Type B pancreatic cell (in vitro differentiated cells): ENCODE data around the gene RPL10A. TPM values are rescaled to one million over a fixed set of nuclear protein-coding genes. Genes with fewer than 3 reads are reported as not detected.

Experiments
- DNase-seq: peaks from one replicate; pipeline ENCODE4 v3.0.0; 2021; ENCODE audit warnings: mixed read lengths; ENCODE audit not compliant: unreplicated experiment; ENCODE audit errors: extremely low spot score
- H3K27ac Mint-ChIP-seq: 2 replicates; pipeline ENCODE4 v1.8.0; 2021; ENCODE audit warnings: mild to moderate bottlenecking, mixed read lengths
- H3K27me3 Mint-ChIP-seq: 2 replicates; pipeline ENCODE4 v1.8.0; 2021; ENCODE audit warnings: mixed read lengths
- H3K36me3 Mint-ChIP-seq: 2 replicates; pipeline ENCODE4 v1.8.0; 2021; ENCODE audit warnings: mixed read lengths
- H3K4me1 Mint-ChIP-seq: one replicate; pipeline ENCODE4 v1.8.0; 2021; ENCODE audit warnings: mixed read lengths; ENCODE audit not compliant: unreplicated experiment
- H3K4me3 Mint-ChIP-seq: 2 replicates; pipeline ENCODE4 v1.8.0; 2021; ENCODE audit warnings: mild to moderate bottlenecking, mixed read lengths
- H3K9me3 Mint-ChIP-seq: 2 replicates; pipeline ENCODE4 v1.8.0; 2021; ENCODE audit warnings: mixed read lengths
- CTCF ChIP-seq: fragments of 200-600 bp; sonication (generic); conservative IDR thresholded peaks from 2 replicates; pipeline ENCODE4 v1.5.0; 2021; ENCODE audit warnings: antibody characterized with exemption, mild to moderate bottlenecking
- total RNA-seq: library from RNA; stranded (reverse); gene quantifications from 2 replicates; pipeline ENCODE4 v1.2.1, GENCODE V29; 2021; ENCODE audit warnings: low replicate concordance

The RPL10A gene
- total RNA-seq, 1 donor from 2014 or later = 1,808 TPM

- no peak for TF ChIP-seq CTCF
- DNase-seq = no peak
- H3K36me3 Mint-ChIP-seq = no peaks in the 10 kb centered on the region
- H3K4me1 Mint-ChIP-seq = no peaks in the 10 kb centered on the region
- no peak overlapping the region for H3K27ac Mint-ChIP-seq
- H3K9me3 Mint-ChIP-seq = no peaks in the 10 kb centered on the region
- H3K27me3 Mint-ChIP-seq = no peaks in the 10 kb centered on the region
- H3K4me3 Mint-ChIP-seq = no peak overlapping the region
These were observed 25.5 kb upstream of the RPL10A start for GRCh38 chr6:35442693-35443092.

- no peaks in the 10 kb centered on the region for H3K27me3 Mint-ChIP-seq
- no peak overlapping the region for H3K4me3 Mint-ChIP-seq
- H3K27ac Mint-ChIP-seq = no peak overlapping the region
- H3K4me1 Mint-ChIP-seq = no peaks in the 10 kb centered on the region
- H3K9me3 Mint-ChIP-seq = no peaks in the 10 kb centered on the region
- no peak for DNase-seq
- no peak for TF ChIP-seq CTCF
- no peaks in the 10 kb centered on the region for H3K36me3 Mint-ChIP-seq
These were observed 24.7 kb upstream of the RPL10A start for GRCh38 chr6:35443341-35444030.

- Mint-ChIP-seq H3K9me3 (no peaks in the 10 kb centered on the region), H3K4me1 (no peaks in the 10 kb centered on the region), H3K27ac (no peak overlapping the region), H3K36me3 (no peaks in the 10 kb centered on the region), H3K4me3 (no peak overlapping the region), H3K27me3 (no peaks in the 10 kb centered on the region)
- no peak for DNase-seq
- TF ChIP-seq CTCF = no peak
These were observed 22.5 kb upstream of the RPL10A start for GRCh38 chr6:35445691-35446090.

- no peak overlapping the region for H3K27ac Mint-ChIP-seq
- no peaks in the 10 kb centered on the region for H3K9me3 Mint-ChIP-seq
- no peak overlapping the region for H3K4me3 Mint-ChIP-seq
- no peaks in the 10 kb centered on the region for H3K36me3 Mint-ChIP-seq
- TF ChIP-seq CTCF = no peak
- H3K4me1 Mint-ChIP-seq = peaks cover 15% of the 10 kb centered on the region
- no peaks in the 10 kb centered on the region for H3K27me3 Mint-ChIP-seq
- no peak for DNase-seq
These were observed 20.0 kb upstream of the RPL10A start for GRCh38 chr6:35448191-35448590.

GRCh38 chr6:35449287-35449881 lies 18.8 kb upstream of the RPL10A start:
- DNase-seq = no peak
- H3K36me3 Mint-ChIP-seq = no peaks in the 10 kb centered on the region
- TF ChIP-seq CTCF = peak; percentile 81
- H3K27me3 Mint-ChIP-seq = no peaks in the 10 kb centered on the region
- H3K4me1 Mint-ChIP-seq = peaks cover 24% of the 10 kb centered on the region
- H3K27ac Mint-ChIP-seq = no peak overlapping the region
- H3K4me3 Mint-ChIP-seq = peak overlapping the region; percentile 57
- no peaks in the 10 kb centered on the region for H3K9me3 Mint-ChIP-seq
